KOPT-K1 (cell line): ENCODE results near the gene CHID1.

ENCODE experiments used
- H3K27ac ChIP-seq: fragments of 200-600 bp; sonication (generic); 2 replicates; pipeline ENCODE4 v1.5.1; 2016; ENCODE audit warnings: antibody characterized with exemption, mild to moderate bottlenecking, low read depth, low read length; ENCODE audit not compliant: poor library complexity, severe bottlenecking
- H3K36me3 ChIP-seq: fragments of 200-600 bp; sonication (generic); 2 replicates; pipeline ENCODE4 v1.5.1; 2017; ENCODE audit warnings: antibody characterized with exemption, mild to moderate bottlenecking, low read length, moderate library complexity; ENCODE audit not compliant: insufficient read depth
- H3K9me3 ChIP-seq: fragments of 200-600 bp; sonication (generic); 2 replicates; pipeline ENCODE4 v1.5.1; 2017; ENCODE audit warnings: antibody characterized with exemption, low read length, mild to moderate bottlenecking; ENCODE audit not compliant: insufficient read depth, poor library complexity, severe bottlenecking

The CHID1 gene

DNA sequence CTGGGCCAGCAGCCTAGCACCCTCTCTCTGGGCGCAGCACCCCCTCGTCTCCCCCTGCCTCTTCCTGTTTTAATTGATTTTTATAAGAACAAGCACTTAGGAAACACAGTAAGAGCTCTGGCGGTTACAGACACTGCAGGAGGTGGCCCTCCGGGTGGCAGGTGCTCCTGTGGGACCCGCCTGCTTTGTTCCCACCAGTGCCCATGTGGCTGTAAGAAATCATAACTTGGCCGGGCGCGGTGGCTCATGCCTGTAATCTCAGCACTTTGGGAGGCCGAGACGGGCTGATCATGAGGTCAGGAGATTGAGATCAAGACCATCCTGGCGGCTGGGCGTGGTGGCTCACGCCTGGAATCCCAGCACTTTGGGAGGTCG lies 49.5 kb downstream of the CHID1 start:
- Histone ChIP-seq H3K27ac (no peak overlapping the region), H3K36me3 (peaks cover 5% of the 10 kb centered on the region; the same call in 1 of the 2 replicates)

DNA sequence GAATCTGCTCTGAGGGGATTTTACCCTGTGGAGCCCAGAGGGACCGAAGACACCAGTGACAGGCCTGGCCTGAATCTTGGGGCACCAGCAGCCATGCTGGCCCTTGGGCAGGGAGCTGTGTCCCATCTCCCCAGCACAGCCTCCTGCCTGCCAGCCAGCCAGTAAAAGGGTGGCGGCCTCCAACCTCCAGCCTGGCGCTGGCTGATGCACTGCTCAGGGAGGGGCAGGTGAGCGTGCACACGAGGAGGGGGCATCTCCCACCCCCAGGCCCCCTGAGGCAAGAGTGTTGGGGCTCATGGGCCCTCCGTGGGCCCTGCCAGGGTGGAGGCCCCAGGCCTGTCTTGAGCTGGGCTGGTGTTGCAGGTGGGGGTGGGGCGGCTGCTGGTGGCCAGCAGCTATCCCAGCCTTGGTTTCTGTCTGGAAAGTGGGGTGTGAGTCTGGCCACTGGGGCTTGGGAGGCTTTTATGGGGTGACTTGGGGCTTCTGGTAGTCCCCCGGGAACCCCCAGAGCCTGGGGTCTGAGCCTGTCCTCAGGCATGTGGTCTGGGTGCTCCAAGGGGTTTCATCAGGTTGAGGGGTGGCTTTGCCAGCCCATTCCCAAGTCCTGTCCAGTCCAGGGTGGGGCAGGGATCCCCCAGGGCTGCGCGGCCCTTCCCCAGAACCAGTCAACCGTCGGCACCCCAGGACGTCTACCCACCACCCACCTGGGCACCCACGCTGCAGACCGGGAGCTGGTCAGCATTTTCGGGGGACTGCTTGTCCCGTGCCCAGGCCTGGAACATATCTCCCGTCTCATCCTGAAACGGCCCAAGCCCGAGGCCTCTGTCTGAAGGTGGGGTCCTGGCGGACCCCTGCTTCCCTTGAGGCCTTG lies 50.1 kb downstream of the CHID1 start:
- Histone ChIP-seq H3K27ac (no peak overlapping the region), H3K36me3 (no peaks in the 10 kb centered on the region), H3K9me3 (no peaks in the 10 kb centered on the region)

More for the DNA sequence above, 49.5 kb downstream of the CHID1 start:
- no peaks in the 10 kb centered on the region for H3K9me3 ChIP-seq

DNA sequence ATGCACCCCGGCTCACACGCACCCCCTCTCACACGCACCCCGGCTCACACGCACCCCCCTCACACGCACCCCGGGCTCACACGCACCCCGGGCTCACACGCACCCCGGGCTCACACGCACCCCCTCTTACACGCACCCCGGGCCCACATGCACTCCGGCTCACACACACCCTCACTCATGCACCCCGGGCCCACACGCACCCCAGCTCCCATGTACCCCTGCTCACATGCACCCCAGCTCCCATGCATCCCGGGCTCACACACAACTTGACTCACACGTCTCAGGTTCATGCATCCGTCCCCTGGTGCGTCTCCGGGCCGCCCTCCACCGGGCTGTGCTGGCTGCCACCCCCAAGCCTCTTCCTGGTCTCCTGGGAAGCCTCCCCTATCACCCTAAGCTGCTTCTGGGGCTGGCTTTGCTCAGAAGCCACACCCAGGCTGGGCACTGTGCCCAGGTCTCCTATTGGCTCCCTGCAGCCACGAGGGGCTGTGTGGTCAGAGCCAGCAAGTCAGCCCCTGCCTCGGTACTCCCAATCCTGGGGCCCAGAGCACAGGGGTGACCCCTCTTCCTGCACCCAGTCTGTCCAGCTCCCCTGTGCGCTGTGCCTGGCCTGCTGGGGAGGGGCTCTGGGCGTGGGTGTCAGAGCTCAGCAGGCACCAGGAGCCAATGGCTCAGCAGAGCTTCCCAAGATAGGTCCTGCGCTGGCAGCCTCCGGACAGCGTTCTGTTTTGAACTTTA lies 51.0 kb downstream of the CHID1 start:
- Histone ChIP-seq H3K9me3 (no peaks in the 10 kb centered on the region), H3K36me3 (no peaks in the 10 kb centered on the region), H3K27ac (no peak overlapping the region)

- Histone ChIP-seq H3K27ac (no peak overlapping the region), H3K9me3 (no peaks in the 10 kb centered on the region), H3K36me3 (no peaks in the 10 kb centered on the region)
Measured at GRCh38 chr11:858762-859339, 51.8 kb downstream of the CHID1 start.

DNA sequence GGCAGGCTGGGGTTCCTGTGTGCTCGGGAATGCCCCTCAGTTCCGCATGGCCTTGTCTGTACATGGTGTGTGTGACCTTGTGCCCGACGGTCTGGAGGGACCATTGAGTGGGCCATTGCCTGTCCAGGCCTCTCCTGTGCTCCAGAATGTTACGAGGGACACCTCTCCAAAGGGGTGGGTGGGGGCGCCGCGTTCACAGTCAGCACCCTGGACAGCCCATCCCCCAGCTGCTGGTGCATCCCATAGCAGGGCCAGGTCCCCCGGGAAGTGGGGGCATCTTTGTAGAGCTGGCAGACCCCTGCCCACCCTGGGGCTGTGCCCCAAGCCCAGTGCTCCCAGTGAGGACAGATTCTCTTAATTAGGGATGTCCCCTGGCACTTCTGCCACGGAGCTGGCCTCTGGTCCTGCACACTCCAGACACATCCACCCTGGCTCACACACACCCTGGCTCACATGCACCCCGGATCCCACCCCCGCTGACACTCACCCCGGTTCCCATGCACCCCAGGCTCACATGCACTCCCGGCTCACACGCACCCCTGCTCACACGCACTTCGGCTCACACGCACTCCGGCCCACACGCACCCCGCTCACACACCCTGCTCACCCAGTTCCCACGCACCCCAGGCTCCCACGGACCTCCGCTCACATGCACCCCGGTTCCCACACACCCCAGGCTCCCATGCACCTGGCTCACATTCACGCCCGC lies 52.4 kb downstream of the CHID1 start:
- Histone ChIP-seq H3K36me3 (no peaks in the 10 kb centered on the region), H3K27ac (no peak overlapping the region), H3K9me3 (no peaks in the 10 kb centered on the region)

- Histone ChIP-seq H3K9me3 (no peaks in the 10 kb centered on the region), H3K36me3 (no peaks in the 10 kb centered on the region), H3K27ac (no peak overlapping the region)
Measured at GRCh38 chr11:856397-856796, 54.2 kb downstream of the CHID1 start.

- no peak overlapping the region for H3K27ac ChIP-seq
- no peaks in the 10 kb centered on the region for H3K9me3 ChIP-seq
- H3K36me3 ChIP-seq = no peaks in the 10 kb centered on the region
Measured at GRCh38 chr11:855796-856195, 54.8 kb downstream of the CHID1 start.

- Histone ChIP-seq H3K9me3 (no peaks in the 10 kb centered on the region), H3K27ac (no peak overlapping the region), H3K36me3 (no peaks in the 10 kb centered on the region)
Measured at GRCh38 chr11:855330-855674, 55.3 kb downstream of the CHID1 start.

- Histone ChIP-seq H3K9me3 (no peaks in the 10 kb centered on the region), H3K27ac (no peak overlapping the region), H3K36me3 (no peaks in the 10 kb centered on the region)
Measured at GRCh38 chr11:854601-855329, 55.8 kb downstream of the CHID1 start.

DNA sequence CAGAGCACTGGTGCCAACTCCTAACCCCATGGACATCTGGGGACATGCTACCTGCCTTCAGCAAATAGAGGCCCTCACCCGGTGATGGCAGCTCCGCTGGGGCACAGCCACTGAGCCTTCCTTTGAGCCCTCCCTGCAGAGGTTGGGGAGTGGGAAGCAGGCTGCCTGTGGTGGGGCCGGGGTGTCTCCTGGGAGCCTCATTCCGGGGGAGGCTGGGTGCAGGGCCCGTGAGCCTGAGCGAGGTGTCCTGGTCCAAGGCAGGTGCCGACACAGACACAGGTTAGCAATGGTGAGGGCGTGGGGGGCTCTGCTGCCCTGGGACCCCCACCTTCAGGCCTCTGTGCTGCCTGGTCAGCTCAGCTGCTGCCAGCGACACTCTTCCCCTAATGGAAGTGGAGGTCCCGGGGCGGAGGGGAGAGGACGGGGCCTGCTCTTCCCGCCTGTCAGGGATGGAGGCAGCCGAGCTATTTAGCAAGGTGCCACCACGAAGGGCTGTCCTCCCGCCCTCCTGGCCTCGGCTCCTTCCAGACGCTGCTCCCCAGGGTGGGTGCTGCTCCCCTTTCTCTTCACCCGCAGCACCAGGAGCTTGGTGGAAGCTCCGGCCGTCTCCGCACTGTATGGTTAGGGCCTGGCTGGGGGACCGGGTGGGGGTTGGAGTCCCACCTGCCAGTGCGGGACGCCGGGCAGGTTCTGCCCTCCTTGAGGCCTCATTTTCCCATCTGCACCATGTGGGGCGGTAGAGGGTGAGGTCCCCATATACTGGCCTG lies 56.7 kb downstream of the CHID1 start:
- no peaks in the 10 kb centered on the region for H3K9me3 ChIP-seq
- H3K36me3 ChIP-seq = no peaks in the 10 kb centered on the region
- no peak overlapping the region for H3K27ac ChIP-seq

GRCh38 chr11:852762-853161 lies 57.8 kb downstream of the CHID1 start:
- Histone ChIP-seq H3K36me3 (no peaks in the 10 kb centered on the region), H3K9me3 (no peaks in the 10 kb centered on the region), H3K27ac (no peak overlapping the region)

- Histone ChIP-seq H3K36me3 (no peaks in the 10 kb centered on the region), H3K27ac (no peak overlapping the region), H3K9me3 (no peaks in the 10 kb centered on the region)
Measured at GRCh38 chr11:850775-851763, 59.5 kb downstream of the CHID1 start.
